HG02852 (cell line): ENCODE measurements around the gene ADARB2.
A peak's percentile ranks its signal among the peaks of the same experiment; 100 is the strongest.

Source experiments
- ATAC-seq: cut with Tn5 transposase; IDR thresholded peaks from one replicate; pipeline ENCODE4 v1.9.1; 2021; ENCODE audit warnings: mild to moderate bottlenecking, moderate library complexity; ENCODE audit not compliant: unreplicated experiment

The ADARB2 gene

DNA sequence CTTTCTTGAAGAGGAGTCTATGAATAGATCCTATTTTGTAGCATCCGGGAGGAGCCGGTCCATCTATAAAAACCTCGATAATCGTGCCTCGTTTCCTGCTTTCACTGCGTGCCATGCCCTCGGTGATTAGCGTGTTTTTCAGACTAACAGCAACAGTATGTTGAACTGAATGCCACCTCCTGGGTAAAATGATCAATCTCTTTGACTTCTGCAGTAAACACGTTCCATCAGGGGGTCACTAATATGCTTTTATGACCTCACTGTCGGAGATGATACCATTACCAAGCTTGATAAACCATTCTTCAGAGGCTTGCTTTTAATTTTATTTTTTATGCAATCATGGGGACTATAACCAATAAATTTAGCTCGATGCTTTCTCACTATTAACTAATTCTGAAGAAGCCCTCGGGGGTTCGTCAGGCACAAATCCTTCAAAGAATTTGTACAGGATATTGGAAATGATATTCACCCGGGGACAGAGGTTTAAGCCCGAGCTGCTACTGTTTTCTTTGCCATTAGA is 228.3 kb downstream of the ADARB2 start:
- ATAC-seq, result no peak

DNA sequence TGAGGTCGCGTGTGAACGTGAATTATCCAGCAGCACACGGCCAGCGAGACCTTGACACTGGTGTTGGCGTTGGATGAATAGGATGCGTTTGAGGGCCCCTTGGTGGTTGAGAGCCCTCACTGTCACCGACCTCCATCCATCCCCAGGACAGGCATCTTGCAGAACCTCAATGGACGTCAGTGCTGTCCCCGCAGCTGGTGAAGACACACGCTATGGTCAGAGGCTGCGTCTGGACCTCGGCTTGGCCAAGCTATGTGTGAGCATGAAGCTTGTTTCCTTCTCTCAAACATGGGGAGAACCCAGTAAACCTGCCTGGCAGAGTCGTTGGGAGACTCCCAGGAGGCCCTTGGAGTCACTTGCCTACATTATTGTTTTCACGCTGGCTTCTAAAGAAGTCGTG is 229.2 kb downstream of the ADARB2 start:
- no peak for ATAC-seq

DNA sequence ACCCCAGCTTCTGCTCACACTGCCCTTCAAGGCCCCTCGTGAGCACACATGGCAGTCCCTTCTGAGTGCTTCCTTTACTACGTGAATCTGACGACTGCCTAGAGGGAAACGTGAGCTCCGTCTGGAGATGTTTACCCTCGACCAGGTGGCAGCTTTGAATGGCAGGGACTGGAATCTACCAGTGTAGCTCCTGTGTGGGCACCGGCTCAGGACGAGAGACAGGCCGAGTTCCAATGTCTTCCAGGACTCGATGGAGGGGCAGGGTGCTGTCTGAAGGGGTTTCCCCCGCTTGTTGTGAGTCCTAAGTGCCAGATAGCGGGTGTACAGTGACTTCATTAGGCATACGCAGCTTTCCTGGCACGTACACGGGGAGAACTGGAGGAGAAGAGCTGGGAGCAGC is 229.9 kb downstream of the ADARB2 start:
- ATAC-seq, result no peak

GRCh38 chr10:1504940-1505339 is 232.4 kb downstream of the ADARB2 start:
- no peak for ATAC-seq

DNA sequence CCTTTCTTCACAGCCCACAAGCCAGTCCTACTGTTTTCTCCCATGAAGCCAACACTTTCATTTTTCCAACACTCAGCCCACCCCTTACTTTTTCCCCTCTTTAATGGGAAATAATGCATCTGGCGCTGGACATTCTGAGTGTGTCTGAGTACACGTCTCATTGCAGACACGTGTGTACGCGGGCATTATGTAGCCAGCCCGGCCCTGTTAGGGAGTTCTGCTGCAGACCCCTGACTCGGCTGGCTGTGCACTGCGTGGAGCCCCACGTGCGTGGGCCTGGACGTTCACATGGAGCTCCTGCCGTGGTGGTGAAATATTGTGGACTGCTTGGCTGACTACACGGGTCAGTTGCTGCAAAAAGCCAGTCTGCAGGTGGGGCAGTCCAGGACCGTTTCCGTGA is 233.0 kb downstream of the ADARB2 start:
- no peak for ATAC-seq

DNA sequence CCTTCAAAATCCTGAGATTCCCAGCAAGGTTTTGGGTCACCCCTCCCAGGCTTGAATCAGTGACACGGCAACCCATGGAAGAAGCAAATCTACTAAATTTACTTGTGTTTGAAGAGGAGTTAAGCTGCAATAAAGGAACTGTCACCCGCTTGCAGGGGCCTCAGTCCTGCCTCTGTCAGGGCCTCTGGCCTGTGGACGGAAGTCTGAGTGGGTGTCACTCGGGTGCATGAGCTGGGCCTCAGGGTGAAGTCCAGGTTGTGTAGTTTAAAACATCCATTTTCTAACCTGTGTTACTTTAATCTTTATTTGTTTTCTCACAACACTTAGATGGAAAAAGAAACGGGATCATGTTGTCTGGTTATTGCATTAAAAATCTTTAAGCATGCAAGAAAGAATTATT is 234.9 kb downstream of the ADARB2 start:
- ATAC-seq, result no peak

DNA sequence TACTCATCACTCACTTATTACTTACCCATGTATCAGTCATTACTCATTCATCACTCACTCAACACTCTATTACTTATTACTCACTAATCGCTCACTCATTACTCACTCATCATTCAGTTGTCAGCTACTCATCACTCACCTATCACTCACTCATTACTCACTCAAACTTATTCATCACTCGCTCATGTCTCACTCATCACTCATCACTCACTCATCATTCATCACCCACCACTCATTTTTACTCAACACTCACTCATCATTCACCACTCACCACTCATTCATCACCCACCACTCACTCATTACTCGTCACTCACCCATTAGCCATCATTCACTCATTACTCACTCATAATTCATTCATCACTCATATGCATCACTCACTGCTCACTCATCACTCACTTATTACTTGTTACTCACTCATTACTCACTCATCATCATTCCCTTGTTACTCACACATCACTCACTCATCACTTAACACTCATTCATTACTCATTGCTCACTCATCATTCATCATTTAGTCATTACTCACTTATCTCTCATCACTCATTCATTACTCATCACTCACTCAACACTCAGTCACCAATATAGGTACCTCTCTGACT is 237.9 kb downstream of the ADARB2 start:
- no peak for ATAC-seq

GRCh38 chr10:1498746-1499358 is 238.5 kb downstream of the ADARB2 start:
- ATAC-seq, result no peak

DNA sequence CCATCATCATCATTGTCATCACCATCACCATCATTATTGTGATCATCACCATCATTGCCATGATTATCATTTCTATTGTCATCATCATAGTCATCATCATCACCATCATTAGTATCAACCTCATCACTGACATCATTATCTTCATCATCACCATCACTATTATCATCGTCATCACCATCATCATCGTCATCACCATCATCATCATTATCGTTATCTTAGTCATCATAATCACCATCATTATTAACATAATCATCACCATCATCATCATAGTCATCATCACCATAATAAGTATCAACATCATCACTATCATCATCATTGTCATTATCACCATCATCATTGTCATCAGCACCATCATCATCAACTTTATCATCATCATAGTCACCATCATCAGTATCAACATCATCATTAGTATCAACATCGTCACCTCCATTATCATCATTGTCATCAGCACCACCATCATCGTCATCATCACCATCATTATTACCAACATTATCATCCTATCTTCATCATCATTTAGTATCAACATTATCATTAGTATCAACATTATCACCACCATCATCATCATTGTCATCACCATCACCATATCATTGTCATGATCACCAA is 241.3 kb downstream of the ADARB2 start:
- ATAC-seq, result no peak

- ATAC-seq, result no peak
Measured at GRCh38 chr10:1492641-1493040, 244.7 kb downstream of the ADARB2 start.

DNA sequence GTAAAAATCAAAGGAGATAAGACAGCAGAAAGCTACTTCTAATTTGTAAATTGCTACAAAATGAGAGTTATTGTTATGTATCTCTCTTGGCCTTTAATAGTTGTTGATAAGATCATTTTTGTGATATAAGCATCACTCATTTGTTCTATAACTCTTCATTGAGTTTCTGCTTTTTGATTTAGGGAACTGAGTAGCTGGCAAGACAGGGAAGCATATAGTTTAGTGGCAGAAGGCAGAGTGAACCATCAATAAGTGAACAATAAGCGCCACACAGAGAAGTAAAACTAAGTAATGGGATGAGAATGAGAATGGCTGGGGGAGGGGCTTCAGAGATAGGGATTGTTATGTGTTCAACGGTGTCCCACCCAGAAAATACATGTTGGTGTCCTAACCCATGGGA is 245.4 kb downstream of the ADARB2 start:
- no peak for ATAC-seq

GRCh38 chr10:1489801-1490200 is 247.5 kb downstream of the ADARB2 start:
- ATAC-seq, result no peak

DNA sequence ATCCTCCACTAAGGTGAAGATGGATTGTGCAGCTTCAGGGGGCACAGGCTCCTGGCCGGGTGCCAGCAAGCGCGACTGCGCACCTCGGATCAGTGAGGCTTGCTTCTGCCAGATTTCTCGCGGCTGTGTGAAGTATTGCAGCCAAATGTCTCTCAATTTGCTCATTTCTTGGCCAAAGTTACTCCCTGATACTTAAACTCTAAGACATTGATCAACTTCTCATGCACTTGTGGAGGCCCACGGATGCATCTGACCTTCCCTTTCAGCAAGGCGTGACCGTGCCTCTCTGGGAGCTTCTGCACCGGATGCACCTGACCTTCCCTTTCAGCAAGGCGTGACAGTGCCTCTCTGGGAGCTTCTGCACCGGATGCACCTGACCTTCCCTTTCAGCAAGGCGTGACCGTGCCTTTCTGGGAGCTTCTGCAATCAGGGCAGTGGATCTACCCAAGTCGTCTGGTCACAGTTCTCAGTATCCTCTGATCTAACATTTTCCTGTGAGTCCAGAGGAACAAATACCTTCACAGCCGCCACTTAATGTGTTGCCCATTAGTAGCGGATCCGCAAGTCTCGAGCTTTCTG is 248.3 kb downstream of the ADARB2 start:
- ATAC-seq, result peak; percentile 99

GRCh38 chr10:1486841-1487687 is 250.3 kb downstream of the ADARB2 start:
- no peak for ATAC-seq

DNA sequence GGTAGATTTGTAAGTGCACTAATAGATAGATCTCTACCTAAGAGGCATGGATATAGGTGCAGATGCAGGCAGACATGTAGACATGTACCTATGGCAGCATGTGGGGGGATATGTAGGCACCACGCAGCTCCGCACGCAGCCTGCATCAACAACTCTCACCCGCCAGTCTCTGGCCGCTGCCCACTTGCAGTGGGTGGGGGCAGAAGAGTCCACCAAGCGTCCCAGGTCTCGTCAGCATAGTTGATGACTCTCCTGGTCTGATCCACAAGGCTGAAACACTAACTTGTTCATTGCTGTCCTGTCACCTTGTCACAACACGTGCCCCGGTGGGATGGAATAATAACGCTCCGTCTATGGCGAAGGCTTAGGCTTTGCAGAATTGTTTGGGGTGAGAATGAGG is 252.0 kb downstream of the ADARB2 start:
- no peak for ATAC-seq

DNA sequence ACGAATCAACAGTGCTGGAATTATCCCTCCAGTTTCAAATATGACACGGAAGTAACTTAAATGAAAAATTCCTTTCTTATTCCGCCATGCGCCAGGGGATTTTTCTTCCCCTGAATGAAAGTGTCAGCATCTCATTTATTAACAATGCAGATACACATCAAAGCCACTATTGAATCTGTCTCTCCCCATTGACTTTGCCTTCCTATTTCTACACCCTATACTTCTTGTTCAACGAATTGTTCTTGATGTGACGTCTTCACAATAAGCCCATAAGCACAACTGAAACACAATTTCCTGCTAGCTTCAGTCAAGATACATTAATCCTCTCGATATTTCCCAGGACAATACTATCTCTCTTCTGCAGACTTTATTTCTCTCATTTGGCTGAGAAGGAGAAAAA is 253.5 kb downstream of the ADARB2 start:
- ATAC-seq, result no peak

DNA sequence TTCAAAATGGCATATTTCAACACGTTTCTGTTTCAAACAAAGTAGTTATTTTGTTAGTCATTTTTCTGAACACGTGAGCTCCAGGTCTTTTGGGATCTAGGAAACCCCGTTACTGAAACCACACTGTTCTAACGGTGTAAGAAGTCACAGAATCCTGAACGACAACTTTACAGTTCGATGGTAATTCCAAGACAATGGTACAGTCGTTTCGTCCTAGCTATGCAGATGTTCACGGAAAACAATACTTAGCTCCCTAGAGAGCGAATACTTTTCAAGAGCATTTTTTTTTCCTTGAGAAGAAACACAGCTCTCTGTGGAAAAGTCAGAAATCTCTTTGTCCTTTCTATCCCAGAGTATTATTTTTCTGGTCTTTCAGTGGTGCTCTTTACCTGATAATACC is 254.1 kb downstream of the ADARB2 start:
- no peak for ATAC-seq

- no peak for ATAC-seq
Measured at GRCh38 chr10:1477578-1477977, 259.7 kb downstream of the ADARB2 start.

DNA sequence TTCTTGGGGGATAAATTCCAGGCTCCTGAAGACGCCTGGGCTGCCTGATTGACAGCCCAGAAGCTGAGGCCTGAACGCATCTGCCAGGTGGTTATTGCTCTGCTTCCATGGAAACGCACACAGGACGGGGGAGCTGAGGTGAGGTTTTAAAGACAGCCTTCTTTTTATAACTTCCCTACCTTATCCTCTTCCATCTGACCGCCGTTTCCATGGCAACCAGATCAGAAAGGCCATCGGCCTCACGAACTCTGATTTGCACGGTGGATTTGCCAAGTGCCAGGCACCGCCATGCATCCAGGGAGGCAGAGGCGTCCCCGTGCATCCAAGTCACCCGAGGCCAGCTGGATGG is 260.9 kb downstream of the ADARB2 start:
- ATAC-seq, result no peak

DNA sequence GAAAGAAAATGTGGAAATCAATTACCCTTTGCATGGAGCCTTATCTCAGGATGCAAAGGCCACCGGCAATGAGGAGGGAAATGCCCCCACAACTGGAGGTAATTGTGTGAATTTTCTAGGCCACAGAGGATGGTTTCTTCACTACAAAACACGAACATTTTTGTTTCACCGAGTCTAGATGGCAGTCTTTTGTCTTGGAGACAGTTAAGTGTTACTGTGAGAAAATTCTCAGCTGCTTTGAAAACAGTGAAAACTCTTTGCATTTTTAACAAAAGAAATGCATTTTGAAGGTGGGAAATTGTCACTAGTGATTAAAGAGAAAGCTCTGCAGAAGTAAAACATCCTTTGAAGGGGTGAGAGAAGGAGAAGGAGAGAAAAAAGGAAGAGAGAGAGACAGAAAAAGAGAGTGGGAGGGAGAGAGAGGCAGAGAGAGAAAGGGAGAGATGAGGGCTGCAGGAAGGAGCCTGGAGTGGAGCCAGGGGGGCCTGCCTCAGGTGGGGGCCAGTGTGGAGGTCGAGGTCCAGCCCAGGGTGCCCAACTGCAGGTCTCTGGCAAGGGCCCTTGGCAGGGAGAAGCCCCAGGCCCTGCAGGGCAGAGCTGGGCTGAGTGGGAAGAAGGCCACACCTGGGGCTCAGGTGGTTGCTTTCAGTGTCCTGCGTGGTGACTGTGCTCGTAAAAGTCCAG is 261.4 kb downstream of the ADARB2 start:
- ATAC-seq, result no peak

DNA sequence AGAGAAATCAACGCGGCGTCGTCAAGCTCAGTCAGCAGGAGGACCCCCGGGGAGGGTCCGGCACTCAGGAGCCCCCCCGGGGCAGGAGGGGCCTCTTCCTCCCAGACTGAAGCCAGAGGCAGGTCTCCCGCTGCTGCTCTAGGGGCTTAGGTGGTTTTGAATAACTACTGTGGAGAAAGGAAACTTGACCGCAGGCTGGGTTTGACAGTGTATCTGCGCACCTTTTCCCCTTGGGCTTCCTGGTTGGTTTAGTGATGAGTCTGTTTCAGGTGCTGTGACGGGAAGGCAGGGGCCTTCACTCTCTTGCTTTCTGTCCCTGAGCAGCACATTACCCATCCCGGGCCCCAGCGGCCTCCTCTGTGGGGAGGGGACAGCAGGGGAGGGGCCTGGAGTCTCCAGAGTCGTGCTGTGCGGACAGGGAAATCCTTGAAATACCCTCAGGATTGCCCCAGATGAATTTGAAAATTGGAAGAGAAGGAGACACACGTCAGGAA is 262.2 kb downstream of the ADARB2 start:
- no peak for ATAC-seq
